ENCODE measurements around the gene BEAN1. TPM values are rescaled to one million over a fixed set of nuclear protein-coding genes. Genes with fewer than 3 reads are reported as not detected.

BEAN1 gene
- total RNA-seq, 4 donors from 2014 or later: 0.23 to 1.8 (median 0.76) TPM; not detected in 1

DNA sequence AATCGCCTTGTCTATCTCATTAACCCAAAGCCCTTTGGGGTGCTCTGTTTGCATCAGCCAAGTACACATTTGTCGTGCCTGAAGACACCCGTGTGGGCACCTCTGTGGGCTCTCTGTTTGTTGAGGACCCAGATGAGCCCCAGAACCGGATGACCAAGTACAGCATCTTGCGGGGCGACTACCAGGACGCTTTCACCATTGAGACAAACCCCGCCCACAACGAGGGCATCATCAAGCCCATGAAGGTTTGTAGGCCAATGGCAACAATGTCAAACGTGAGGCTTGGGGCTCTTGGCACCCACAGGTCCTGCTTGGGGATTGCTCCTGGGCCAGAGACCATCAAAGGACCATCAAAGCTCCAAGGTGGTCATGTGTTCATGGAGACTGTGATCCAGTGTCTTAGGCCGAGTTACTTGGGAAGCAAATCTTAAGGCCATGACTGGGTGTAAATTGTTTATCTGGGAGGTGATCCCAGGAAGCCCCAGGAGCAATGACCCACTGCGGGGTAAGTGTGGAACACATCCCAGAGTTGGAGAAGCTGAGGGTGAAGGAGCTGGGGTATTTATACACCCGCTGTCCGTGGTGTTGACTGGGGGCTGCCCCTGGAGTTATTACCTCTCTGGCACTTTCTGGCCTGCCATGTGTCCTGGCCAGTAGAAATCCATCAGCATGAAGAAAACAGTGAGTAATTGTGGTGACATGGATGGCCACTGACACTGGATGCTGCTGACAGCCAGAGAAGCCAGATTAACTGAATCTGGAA, 36.6 kb upstream of the BEAN1 start:
- H3K4me3 ChIP-seq: no peak overlapping the region
- no peak overlapping the region for H3K27ac ChIP-seq
- DNase-seq: no peak
- peaks cover 0 to 4% (median 0%) of the 10 kb centered on the region in 4 donors for H3K27me3 ChIP-seq
- no peaks in the 10 kb centered on the region for H3K36me3 ChIP-seq
- WGBS, 2 donors: 80% methylated on average over 5 to 9 of the region's 14 CpGs
- intact Hi-C loops (cut with DNase I): no loop called here
- H3K4me1 ChIP-seq: no peaks in the 10 kb centered on the region
- TF ChIP-seq, protein P1, sequence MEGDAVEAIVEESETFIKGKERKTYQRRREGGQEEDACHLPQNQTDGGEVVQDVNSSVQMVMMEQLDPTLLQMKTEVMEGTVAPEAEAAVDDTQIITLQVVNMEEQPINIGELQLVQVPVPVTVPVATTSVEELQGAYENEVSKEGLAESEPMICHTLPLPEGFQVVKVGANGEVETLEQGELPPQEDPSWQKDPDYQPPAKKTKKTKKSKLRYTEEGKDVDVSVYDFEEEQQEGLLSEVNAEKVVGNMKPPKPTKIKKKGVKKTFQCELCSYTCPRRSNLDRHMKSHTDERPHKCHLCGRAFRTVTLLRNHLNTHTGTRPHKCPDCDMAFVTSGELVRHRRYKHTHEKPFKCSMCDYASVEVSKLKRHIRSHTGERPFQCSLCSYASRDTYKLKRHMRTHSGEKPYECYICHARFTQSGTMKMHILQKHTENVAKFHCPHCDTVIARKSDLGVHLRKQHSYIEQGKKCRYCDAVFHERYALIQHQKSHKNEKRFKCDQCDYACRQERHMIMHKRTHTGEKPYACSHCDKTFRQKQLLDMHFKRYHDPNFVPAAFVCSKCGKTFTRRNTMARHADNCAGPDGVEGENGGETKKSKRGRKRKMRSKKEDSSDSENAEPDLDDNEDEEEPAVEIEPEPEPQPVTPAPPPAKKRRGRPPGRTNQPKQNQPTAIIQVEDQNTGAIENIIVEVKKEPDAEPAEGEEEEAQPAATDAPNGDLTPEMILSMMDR (IDR thresholded peaks at IDR 0.05): no peak
- TF ChIP-seq POLR2A (IDR thresholded peaks at IDR 0.05): no peak
- H3K9me3 ChIP-seq: no peaks in the 10 kb centered on the region

DNA sequence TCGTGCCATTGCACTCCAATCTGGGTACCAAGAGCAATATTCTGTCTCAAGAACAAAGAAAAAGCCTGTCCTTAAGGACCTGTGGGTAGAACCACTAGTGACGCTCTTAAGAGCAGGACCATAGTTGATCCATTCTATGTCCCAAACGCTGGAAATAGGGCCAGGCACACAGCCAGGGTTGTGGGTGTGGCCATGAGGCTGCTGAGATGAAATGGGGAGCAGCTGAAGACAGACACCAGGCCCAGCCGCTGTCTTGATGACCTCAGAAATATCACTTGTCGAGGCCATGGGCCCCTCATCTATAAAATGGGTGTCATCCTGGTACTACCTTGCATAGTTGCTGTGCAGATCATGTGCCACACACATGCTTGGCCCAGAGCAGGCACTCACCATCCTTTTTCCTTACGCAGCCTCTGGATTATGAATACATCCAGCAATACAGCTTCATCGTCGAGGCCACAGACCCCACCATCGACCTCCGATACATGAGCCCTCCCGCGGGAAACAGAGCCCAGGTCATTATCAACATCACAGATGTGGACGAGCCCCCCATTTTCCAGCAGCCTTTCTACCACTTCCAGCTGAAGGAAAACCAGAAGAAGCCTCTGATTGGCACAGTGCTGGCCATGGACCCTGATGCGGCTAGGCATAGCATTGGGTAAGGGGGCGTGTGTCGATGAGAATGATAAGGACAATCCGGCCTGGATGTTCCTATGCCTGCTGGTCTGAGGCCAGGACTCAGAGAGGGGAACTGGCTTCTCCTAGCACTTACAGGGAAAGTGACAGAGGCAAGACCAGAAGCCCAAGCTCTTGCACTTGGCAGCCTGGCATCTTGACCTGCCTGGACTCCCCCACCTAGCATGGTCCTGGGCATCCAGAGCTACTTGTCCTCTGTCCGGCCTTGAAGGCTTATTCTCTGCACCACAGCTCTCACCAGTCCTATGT, 35.1 kb upstream of the BEAN1 start:
- no peak overlapping the region for H3K27ac ChIP-seq
- no peaks in the 10 kb centered on the region for H3K4me1 ChIP-seq
- TF ChIP-seq POLR2A (IDR thresholded peaks at IDR 0.05): no peak
- TF ChIP-seq, protein P1 (IDR thresholded peaks at IDR 0.05): no peak
- no peaks in the 10 kb centered on the region for H3K36me3 ChIP-seq
- H3K9me3 ChIP-seq: no peaks in the 10 kb centered on the region
- intact Hi-C loops (cut with DNase I): no loop called here
- no peak for DNase-seq
- peaks cover 0 to 4% (median 0%) of the 10 kb centered on the region in 4 donors for H3K27me3 ChIP-seq
- no peak overlapping the region for H3K4me3 ChIP-seq
- WGBS, 2 donors: 70 to 94% methylated on average over 9 to 14 of the region's 18 CpGs

DNA sequence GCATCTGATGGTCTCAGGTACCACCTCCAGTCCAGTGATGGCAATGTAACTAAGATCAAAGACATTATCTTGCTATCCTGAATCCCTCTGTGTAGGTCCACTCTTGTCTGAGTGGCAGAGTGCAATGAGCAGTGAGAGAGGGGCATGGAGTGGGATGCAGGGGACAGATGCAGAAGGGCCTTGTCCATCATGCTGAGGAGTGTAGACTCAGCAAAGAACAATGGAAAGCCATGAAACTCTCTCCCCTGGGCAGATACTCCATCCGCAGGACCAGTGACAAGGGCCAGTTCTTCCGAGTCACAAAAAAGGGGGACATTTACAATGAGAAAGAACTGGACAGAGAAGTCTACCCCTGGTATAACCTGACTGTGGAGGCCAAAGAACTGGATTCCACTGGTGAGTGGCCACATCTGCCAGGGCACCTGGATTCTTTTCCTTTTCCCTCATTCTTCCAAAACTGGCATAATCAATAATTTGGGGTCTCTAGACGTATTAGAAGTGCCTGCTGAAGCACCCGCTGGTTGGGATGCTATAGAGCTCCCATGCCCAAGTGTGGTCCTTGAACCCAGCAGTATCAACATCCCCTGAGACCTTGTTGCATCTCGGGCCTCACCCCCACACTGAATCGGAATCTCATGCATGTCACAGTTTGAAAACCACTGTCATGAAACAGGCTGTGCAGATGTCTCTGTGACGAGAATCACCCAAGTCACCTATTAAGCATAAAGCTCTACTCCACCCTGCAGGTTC, 31.1 kb upstream of the BEAN1 start:
- intact Hi-C loops (cut with DNase I): no loop called here
- WGBS, 2 donors: 78 to 93% methylated on average over 7 of the region's 7 CpGs

DNA sequence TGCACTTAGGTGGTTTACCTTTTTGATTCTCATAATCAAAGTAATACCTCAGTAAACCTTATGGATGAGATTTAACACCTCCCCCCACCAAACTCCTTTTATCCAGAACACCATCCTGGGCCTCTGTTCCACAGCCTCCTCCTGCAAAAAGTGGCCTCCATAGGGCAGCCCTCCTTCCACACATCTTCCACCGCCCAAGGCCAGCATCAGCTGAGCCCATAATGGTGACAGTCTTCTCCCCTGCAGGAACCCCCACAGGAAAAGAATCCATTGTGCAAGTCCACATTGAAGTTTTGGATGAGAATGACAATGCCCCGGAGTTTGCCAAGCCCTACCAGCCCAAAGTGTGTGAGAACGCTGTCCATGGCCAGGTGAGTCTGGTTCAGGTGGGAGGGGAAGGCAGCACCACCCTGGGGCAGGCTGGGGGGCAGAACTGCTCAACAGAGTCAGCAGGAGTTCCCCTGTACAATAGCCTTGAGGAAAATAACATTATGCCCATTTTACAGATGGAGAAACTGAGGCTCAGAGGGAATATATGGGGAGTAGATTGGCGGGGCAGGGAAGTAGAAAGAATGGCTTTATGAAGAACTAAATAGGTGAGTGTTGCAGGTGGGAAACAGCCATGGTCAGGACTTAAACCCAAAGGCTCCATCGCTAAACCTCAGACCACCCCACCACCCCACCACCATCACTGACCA, 29.2 kb upstream of the BEAN1 start:
- intact Hi-C loops (cut with DNase I): no loop called here
- no peak overlapping the region for H3K4me3 ChIP-seq
- peaks cover 0 to 6% (median 0%) of the 10 kb centered on the region in 4 donors for H3K27me3 ChIP-seq
- H3K27ac ChIP-seq: no peak overlapping the region
- WGBS, 2 donors: 85% methylated on average over 4 of the region's 5 CpGs
- no peaks in the 10 kb centered on the region for H3K9me3 ChIP-seq
- TF ChIP-seq, protein P1 (IDR thresholded peaks at IDR 0.05): no peak
- TF ChIP-seq POLR2A (IDR thresholded peaks at IDR 0.05): no peak
- peaks cover 0 to 10% (median 0%) of the 10 kb centered on the region in 3 donors for H3K4me1 ChIP-seq
- no peaks in the 10 kb centered on the region for H3K36me3 ChIP-seq
- DNase-seq: no peak

More for the DNA sequence above, 31.1 kb upstream of the BEAN1 start:
- H3K4me3 ChIP-seq: no peak overlapping the region
- peaks cover 0 to 10% (median 0%) of the 10 kb centered on the region in 3 donors for H3K4me1 ChIP-seq
- H3K27me3 ChIP-seq: peaks cover 0 to 6% (median 0%) of the 10 kb centered on the region in 4 donors
- H3K9me3 ChIP-seq: no peaks in the 10 kb centered on the region
- no peak for TF ChIP-seq POLR2A (IDR thresholded peaks at IDR 0.05)
- TF ChIP-seq, protein P1 (IDR thresholded peaks at IDR 0.05): no peak
- H3K27ac ChIP-seq: no peak overlapping the region
- DNase-seq: no peak
- H3K36me3 ChIP-seq: no peaks in the 10 kb centered on the region

All from esophagus squamous epithelium (tissue), 5 donors.